ENCODE measurements around the gene CACTIN.
"Not testable (repeated sequence)": the region's sequence is repeated elsewhere in the genome, so short reads cannot be mapped to it uniquely, and the experiment has no call there.

Gene CACTIN

DNA sequence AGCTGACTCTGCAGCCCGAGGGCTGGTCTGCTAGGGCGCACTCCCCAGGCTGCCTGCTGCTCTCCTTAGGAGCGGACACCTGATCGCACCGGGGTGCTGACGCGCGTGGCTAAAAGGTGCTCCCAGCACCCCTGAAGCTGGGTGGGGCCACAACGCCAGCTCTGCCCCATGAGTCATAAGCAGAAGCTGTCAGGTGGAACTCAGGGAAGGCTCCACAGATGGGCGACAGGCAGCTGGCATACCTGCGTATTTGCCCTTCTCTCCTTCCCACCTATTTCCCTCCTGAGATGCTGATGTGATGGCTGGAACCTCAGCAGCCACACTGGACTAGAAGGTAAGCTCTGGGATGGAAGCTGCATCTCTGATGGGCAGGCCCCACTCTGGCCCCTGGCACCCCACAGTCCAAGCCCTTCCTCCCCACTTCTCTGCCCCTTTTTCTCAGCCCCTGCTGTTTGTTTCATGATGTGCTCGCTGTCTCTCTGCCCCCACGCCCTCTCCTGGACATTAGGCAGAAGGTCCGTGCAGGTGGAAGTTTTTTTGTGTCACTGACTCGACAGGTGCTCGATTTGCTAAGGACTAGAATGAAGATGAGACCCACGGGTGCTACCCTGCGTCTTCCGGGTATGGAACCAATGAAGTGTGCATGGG, 30.3 kb upstream of the CACTIN start:
- no peak overlapping the region for H3K4me3 ChIP-seq (ENCODE audit: low read length)
- no peak for TF ChIP-seq ZNF274 (IDR thresholded peaks at IDR 0.05; ENCODE audit: low read depth, low read length)

DNA sequence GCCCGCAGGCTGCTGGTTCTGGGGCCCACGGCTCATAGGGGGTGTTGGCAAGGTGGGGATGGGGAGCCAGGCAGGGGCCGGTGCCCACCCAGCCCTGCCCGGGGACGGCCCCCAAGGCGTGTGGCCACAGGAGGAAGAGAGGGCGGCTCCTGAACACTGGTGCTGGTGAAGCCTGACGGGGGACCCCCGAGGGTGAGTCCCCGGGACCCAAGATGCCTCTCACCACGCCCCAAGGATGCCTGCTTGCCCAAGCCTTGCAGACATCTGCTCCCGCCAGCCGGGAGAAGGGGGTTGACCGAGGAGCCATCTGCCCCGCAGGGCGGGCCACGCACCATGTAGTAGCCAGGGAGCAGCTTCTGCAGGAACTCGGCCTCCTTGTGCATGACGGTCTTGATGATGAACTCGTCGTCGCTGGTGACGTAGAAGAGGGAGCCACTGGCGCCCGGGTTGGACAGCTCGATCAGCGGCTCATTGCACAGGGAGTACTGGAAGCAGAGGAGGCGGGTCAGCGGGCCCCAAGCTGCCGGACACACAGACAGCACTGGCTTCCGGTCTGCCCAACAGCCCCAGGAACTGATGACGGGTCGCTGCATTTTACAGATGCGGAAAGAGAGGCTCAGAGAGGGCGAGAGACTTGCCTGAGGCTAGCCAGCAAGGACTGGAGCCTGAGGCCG, 29.6 kb upstream of the CACTIN start:
- no peak for TF ChIP-seq ZNF274 (IDR thresholded peaks at IDR 0.05; ENCODE audit: low read depth, low read length)
- H3K4me3 ChIP-seq (ENCODE audit: low read length), result no peak overlapping the region

DNA sequence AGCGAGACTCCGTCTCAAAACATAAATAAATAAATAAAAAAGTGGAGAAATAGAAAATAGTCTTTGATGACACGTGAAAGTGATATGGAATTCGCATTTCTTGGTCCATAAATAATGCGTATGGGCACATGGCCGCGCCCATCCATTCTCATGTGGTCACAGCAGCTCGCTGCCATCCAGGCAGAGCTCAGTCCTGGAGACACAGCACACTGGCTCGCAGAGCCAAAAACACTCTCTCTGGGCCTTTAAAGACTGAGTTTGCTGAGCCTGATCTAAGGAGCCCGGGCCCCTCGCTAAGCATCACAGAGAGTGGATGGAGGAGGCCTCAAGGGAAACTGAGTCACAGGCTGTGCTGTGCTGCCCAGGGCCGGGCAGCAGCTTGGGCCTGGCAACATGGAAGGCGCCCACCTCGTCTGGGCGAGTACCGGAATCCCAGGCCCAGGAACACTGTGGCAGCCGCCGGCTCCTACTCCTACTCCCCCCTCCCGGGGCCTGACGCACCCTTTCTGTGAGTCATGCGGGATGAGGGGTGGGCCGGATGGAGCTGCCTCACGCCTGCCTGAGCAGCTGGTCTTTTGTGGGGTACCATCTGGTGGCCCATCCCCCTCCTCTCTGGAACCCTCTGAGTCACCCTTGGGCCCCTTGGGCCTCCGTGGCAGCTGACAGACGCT, 28.9 kb upstream of the CACTIN start:
- TF ChIP-seq ZNF274 (IDR thresholded peaks at IDR 0.05; ENCODE audit: low read depth, low read length), result no peak
- H3K4me3 ChIP-seq (ENCODE audit: low read length), result no peak overlapping the region

DNA sequence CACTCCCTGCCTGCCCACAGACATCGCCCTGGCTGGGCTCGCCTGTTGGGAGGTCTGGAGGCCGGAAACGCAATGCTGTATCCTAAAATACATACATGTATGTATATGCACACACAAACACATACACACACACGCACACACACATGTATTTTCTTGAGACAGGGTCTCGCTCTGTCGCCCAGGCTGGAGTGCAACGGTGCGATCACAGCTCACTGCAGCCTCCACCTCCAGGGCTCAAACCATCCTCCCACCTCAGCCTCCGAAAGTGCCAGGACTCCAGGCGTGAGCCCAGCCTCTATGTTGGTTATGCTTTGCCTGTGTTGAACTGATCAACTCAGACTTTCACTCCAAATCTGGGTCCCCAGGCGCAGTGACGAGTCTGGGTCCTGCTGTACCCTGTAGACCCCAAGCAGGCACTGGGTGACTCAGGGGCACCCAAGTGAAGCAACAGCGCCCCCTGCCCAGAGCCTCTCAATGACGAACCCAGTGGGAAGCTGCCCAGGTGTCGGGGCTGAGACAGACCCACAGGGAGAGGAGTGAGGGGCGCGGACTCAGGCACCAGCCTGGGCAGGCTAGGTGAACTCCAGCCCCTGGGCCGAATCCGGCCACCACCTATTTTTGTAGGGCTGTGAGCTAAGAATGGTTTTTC, 27.4 kb upstream of the CACTIN start:
- TF ChIP-seq ZNF274 (IDR thresholded peaks at IDR 0.05; ENCODE audit: low read depth, low read length), result no peak
- no peak overlapping the region for H3K4me3 ChIP-seq (ENCODE audit: low read length)

- H3K4me3 ChIP-seq (ENCODE audit: low read length), result no peak overlapping the region
Measured at GRCh38 chr19:3653081-3653795, 26.6 kb upstream of the CACTIN start.

GRCh38 chr19:3652422-3652821, 25.8 kb upstream of the CACTIN start:
- H3K4me3 ChIP-seq (ENCODE audit: low read length), result no peak overlapping the region
- TF ChIP-seq ZNF274 (IDR thresholded peaks at IDR 0.05; ENCODE audit: low read depth, low read length), result no peak

More at GRCh38 chr19:3653081-3653795, 26.6 kb upstream of the CACTIN start:
- TF ChIP-seq ZNF274 (IDR thresholded peaks at IDR 0.05; ENCODE audit: low read depth, low read length), result no peak

DNA sequence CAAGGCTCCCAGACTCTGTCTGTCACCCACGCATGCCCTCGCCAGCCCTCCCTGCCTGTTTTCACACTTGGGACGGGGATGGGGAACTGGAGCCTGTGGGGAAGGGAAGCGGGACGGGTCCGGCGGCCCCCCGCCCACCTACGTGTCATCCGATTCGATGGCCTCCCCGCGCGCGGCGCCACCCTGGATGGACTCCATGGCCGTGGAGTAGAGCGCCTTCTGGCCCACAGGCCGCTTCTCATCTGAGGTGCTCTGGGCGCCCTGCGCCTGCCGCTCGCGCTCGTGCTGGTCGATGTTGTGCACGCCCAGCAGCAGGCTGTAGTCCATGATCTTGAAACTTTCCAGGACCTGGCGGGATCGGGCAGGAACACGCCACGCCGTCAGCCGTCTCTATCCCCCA, 25.1 kb upstream of the CACTIN start:
- H3K4me3 ChIP-seq (ENCODE audit: low read length), result no peak overlapping the region
- TF ChIP-seq ZNF274 (IDR thresholded peaks at IDR 0.05; ENCODE audit: low read depth, low read length), result no peak

- H3K4me3 ChIP-seq (ENCODE audit: low read length), result no peak overlapping the region
Measured at GRCh38 chr19:3649888-3650287, 23.3 kb upstream of the CACTIN start.

GRCh38 chr19:3648037-3648905, 21.7 kb upstream of the CACTIN start:
- TF ChIP-seq ZNF274 (IDR thresholded peaks at IDR 0.05; ENCODE audit: low read depth, low read length), result no peak
- H3K4me3 ChIP-seq (ENCODE audit: low read length), result no peak overlapping the region

More at GRCh38 chr19:3649888-3650287, 23.3 kb upstream of the CACTIN start:
- no peak for TF ChIP-seq ZNF274 (IDR thresholded peaks at IDR 0.05; ENCODE audit: low read depth, low read length)

DNA sequence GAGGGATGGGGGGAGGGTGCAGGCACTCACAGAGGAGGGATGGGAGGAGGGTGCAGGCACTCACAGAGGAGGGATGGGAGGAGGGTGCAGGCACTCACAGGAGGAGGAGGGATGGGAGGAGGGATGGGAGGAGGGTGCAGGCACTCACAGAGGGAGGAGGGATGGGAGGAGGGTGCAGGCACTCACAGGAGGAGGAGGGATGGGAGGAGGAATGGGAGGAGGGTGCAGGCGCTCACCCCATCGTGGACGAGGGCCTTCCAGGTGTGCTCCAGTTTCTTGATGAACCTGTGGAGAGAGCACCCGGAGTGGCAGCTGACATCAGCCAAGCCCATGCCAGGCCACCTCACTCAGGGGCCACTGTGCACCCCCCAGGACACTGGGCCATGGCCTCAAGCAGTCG, 20.5 kb upstream of the CACTIN start:
- H3K4me3 ChIP-seq (ENCODE audit: low read length), result not testable (repeated sequence)

DNA sequence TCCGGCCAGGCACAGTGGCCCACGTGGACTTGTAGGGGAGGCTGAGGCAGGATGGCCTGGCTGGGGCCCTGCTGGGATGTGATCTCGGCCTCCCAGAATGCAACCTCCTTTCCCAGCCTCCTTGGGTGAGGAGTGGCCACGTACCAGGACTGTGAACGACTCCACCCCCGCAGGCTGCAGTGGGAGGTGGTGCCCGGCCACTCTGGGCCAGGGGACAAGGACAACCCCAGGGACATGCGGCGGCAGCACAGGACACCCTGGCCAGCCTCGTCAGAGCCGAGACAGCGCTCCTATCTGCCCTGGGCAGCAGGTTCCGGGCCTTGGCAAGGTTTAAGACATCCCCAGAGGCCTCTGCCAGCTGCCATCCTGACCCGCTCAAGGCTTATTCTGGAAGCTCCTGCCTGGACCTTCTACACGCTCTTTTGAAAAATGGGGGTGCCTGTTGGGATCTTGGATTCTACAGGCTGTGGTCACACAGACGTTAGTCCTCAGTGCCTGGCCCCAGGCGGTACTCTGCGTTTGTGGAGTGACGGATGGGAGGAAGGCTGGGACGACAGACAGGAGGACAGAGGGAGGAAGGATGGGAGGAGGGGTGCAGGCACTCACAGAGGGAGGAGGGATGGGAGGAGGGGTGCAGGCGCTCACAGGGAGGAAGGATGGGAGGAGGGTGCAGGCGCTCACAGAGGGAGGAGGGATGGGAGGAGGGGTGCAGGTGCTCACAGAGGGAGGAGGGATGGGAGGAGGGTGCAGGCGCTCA, 19.9 kb upstream of the CACTIN start:
- TF ChIP-seq ZNF274 (IDR thresholded peaks at IDR 0.05; ENCODE audit: low read depth, low read length), result no peak
- H3K4me3 ChIP-seq (ENCODE audit: low read length), result no peak overlapping the region

GRCh38 chr19:3645726-3646125, 19.1 kb upstream of the CACTIN start:
- no peak for TF ChIP-seq ZNF274 (IDR thresholded peaks at IDR 0.05; ENCODE audit: low read depth, low read length)
- no peak overlapping the region for H3K4me3 ChIP-seq (ENCODE audit: low read length)

DNA sequence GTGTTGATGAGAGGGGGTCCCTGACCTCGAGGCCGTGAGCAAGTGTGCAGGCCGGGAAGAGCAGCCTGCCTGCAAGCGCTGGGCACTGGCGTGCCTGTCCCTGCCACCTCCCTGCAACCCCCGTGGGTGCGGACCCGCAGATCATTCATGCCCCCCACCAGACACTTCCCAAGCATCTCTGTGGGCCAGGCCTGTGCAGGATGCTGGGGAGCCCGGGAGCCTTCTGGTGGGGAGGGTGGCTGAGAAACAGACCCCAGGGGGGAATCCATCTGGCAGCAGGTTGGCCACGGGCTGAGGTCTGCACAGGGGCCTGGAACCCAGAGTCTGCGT, 18.4 kb upstream of the CACTIN start:
- TF ChIP-seq ZNF274 (IDR thresholded peaks at IDR 0.05; ENCODE audit: low read depth, low read length), result no peak

More for the DNA sequence above, 18.4 kb upstream of the CACTIN start:
- H3K4me3 ChIP-seq (ENCODE audit: low read length), result no peak overlapping the region
